ENCODE results near the gene ZNF763. TPM values are rescaled to one million over a fixed set of nuclear protein-coding genes. Genes with fewer than 3 reads are reported as not detected.
"Not testable (repeated sequence)": the region's sequence is repeated elsewhere in the genome, so short reads cannot be mapped to it uniquely, and the experiment has no call there.

ZNF763 gene
- total RNA-seq, 1 donor from 2014 or later = 5.0 TPM

- H3K36me3 Mint-ChIP-seq = peaks cover 86% of the 10 kb centered on the region
- H3K27me3 Mint-ChIP-seq = no peaks in the 10 kb centered on the region
- DNase-seq (ENCODE audit: extremely low spot score, unreplicated experiment) = no peak
Observed at GRCh38 chr19:11944656-11945055, 20.2 kb upstream of the ZNF763 start.

GRCh38 chr19:11948646-11949045 is 16.2 kb upstream of the ZNF763 start:
- H3K4me3 Mint-ChIP-seq = no peak overlapping the region
- H3K27me3 Mint-ChIP-seq = no peaks in the 10 kb centered on the region
- TF ChIP-seq CTCF (conservative IDR thresholded peaks at IDR 0.05) = no peak
- H3K9me3 Mint-ChIP-seq = peaks cover 29% of the 10 kb centered on the region
- no peak overlapping the region for H3K27ac Mint-ChIP-seq
- DNase-seq (ENCODE audit: extremely low spot score, unreplicated experiment) = no peak
- H3K4me1 Mint-ChIP-seq (ENCODE audit: unreplicated experiment) = no peaks in the 10 kb centered on the region
- peaks cover 86% of the 10 kb centered on the region for H3K36me3 Mint-ChIP-seq

More at GRCh38 chr19:11944656-11945055, 20.2 kb upstream of the ZNF763 start:
- Mint-ChIP-seq H3K9me3 (peaks cover 33% of the 10 kb centered on the region), H3K4me1 (ENCODE audit: unreplicated experiment) (no peaks in the 10 kb centered on the region), H3K4me3 (no peak overlapping the region), H3K27ac (no peak overlapping the region)
- no peak for TF ChIP-seq CTCF (conservative IDR thresholded peaks at IDR 0.05)

- H3K27ac Mint-ChIP-seq = no peak overlapping the region
- no peak for TF ChIP-seq CTCF (conservative IDR thresholded peaks at IDR 0.05)
- no peak for DNase-seq (ENCODE audit: extremely low spot score, unreplicated experiment)
- peak overlapping the region; percentile 10 for H3K4me3 Mint-ChIP-seq
- H3K36me3 Mint-ChIP-seq = peaks cover 84% of the 10 kb centered on the region
- H3K9me3 Mint-ChIP-seq = peaks cover 29% of the 10 kb centered on the region
- no peaks in the 10 kb centered on the region for H3K27me3 Mint-ChIP-seq
- no peaks in the 10 kb centered on the region for H3K4me1 Mint-ChIP-seq (ENCODE audit: unreplicated experiment)
Observed at GRCh38 chr19:11949201-11949600, 15.6 kb upstream of the ZNF763 start.

GRCh38 chr19:11949614-11950080 is 15.2 kb upstream of the ZNF763 start:
- H3K27ac Mint-ChIP-seq; H3K27me3 Mint-ChIP-seq; H3K4me1 Mint-ChIP-seq (ENCODE audit: unreplicated experiment); DNase-seq (ENCODE audit: extremely low spot score, unreplicated experiment): not testable (repeated sequence)
- H3K4me3 Mint-ChIP-seq = peak overlapping the region; percentile 10
- H3K36me3 Mint-ChIP-seq = peaks cover 80% of the 10 kb centered on the region
- H3K9me3 Mint-ChIP-seq = peaks cover 29% of the 10 kb centered on the region

- TF ChIP-seq CTCF (conservative IDR thresholded peaks at IDR 0.05) = no peak
- no peaks in the 10 kb centered on the region for H3K27me3 Mint-ChIP-seq
- H3K4me3 Mint-ChIP-seq = no peak overlapping the region
- H3K4me1 Mint-ChIP-seq (ENCODE audit: unreplicated experiment) = no peaks in the 10 kb centered on the region
- peaks cover 29% of the 10 kb centered on the region for H3K9me3 Mint-ChIP-seq
- peaks cover 74% of the 10 kb centered on the region for H3K36me3 Mint-ChIP-seq
- no peak overlapping the region for H3K27ac Mint-ChIP-seq
- DNase-seq (ENCODE audit: extremely low spot score, unreplicated experiment) = no peak
Observed at GRCh38 chr19:11950312-11950711, 14.5 kb upstream of the ZNF763 start.

GRCh38 chr19:11963566-11964355 is 1.1 kb upstream of the ZNF763 start:
- H3K27ac Mint-ChIP-seq = peak overlapping the region; percentile 93

More at GRCh38 chr19:11963566-11964355, 1.1 kb upstream of the ZNF763 start:
- Mint-ChIP-seq H3K4me3 (peak overlapping the region; percentile 95), H3K9me3 (no peaks in the 10 kb centered on the region), H3K36me3 (peaks cover 14% of the 10 kb centered on the region), H3K4me1 (ENCODE audit: unreplicated experiment) (peaks cover 21% of the 10 kb centered on the region), H3K27me3 (no peaks in the 10 kb centered on the region)
- peak; percentile 91 for TF ChIP-seq CTCF (conservative IDR thresholded peaks at IDR 0.05)
- DNase-seq (ENCODE audit: extremely low spot score, unreplicated experiment) = peak; percentile 86
